GM12878 (cell line): Measurements from ENCODE around the gene DCTN4. TPM values are rescaled to one million over a fixed set of nuclear protein-coding genes. Genes with fewer than 3 reads are reported as not detected.

Experiments used
- ATF7 ChIP-seq: fragments of 450-650 bp; IDR thresholded peaks from 2 replicates; pipeline ENCODE4 v1.6.1; 2016; ENCODE audit warnings: low read depth, mild to moderate bottlenecking
- BCLAF1 ChIP-seq: fragments of 450-650 bp; IDR thresholded peaks from 2 replicates; pipeline ENCODE4 v1.6.1; 2017; ENCODE audit warnings: antibody characterized with exemption, mild to moderate bottlenecking, moderate library complexity
- CHD1 ChIP-seq: IDR thresholded peaks from 2 replicates; pipeline ENCODE4 v1.6.1; 2012; ENCODE audit warnings: low read depth, low read length, improper control_type of control experiment
- CHD2 ChIP-seq: IDR thresholded peaks from 2 replicates; pipeline ENCODE4 v1.6.1; 2011; ENCODE audit warnings: low read depth, low read length, improper control_type of control experiment, borderline replicate concordance
- E2F8 ChIP-seq: fragments of 450-650 bp; IDR thresholded peaks from 2 replicates; pipeline ENCODE4 v1.6.1; 2018; ENCODE audit warnings: mild to moderate bottlenecking, low read depth, moderate library complexity; ENCODE audit not compliant: partially characterized antibody
- FOS ChIP-seq: IDR thresholded peaks from 3 replicates; pipeline ENCODE4 v1.6.1; 2011; ENCODE audit warnings: borderline replicate concordance; ENCODE audit not compliant: insufficient read length; ENCODE audit errors: extremely low read depth
- JUNB ChIP-seq: IDR thresholded peaks from 2 replicates; pipeline ENCODE4 v1.6.1; 2016; ENCODE audit warnings: antibody characterized with exemption, mild to moderate bottlenecking
- MEF2A ChIP-seq: IDR thresholded peaks from 2 replicates; pipeline ENCODE4 v1.6.1; 2011; ENCODE audit warnings: low read depth, mild to moderate bottlenecking, low read length, moderate library complexity; ENCODE audit not compliant: insufficient read depth
- MYC ChIP-seq: IDR thresholded peaks from 2 replicates; pipeline ENCODE4 v1.6.1; 2011; ENCODE audit warnings: mild to moderate bottlenecking, low read length, moderate library complexity, inconsistent platforms; ENCODE audit not compliant: insufficient read depth, insufficient replicate concordance, insufficient read length, severe bottlenecking
- NKRF ChIP-seq: fragments of 450-650 bp; conservative IDR thresholded peaks from 2 replicates; pipeline ENCODE4 v1.6.1; 2017; ENCODE audit warnings: mild to moderate bottlenecking, moderate library complexity
- PBX3 ChIP-seq: IDR thresholded peaks from 2 replicates; pipeline ENCODE4 v1.6.1; 2011; ENCODE audit warnings: mild to moderate bottlenecking, low read depth, low read length, moderate library complexity; ENCODE audit not compliant: insufficient replicate concordance
- RBBP5 ChIP-seq: fragments of 200-600 bp; sonication (generic); conservative IDR thresholded peaks from 2 replicates; pipeline ENCODE4 v1.6.1; 2016
- RELB ChIP-seq: fragments of 450-650 bp; IDR thresholded peaks from 2 replicates; pipeline ENCODE4 v1.6.1; 2017; ENCODE audit warnings: low read depth, mild to moderate bottlenecking, moderate library complexity
- SP1 ChIP-seq: IDR thresholded peaks from one replicate; pipeline ENCODE4 v1.6.1; 2011; ENCODE audit warnings: low read depth, low read length
- SPI1 ChIP-seq: IDR thresholded peaks from 2 replicates; pipeline ENCODE4 v1.6.1; 2011; ENCODE audit warnings: low read depth, mild to moderate bottlenecking, low read length, moderate library complexity, borderline replicate concordance; ENCODE audit not compliant: insufficient read depth
- SRF ChIP-seq, 2 experiments: IDR thresholded peaks; 2 replicates each; pipeline ENCODE4 v1.6.1; 2011; ENCODE audit warnings: low read depth in 2 of 2, low read length in 2 of 2, mild to moderate bottlenecking in 1 of 2, moderate library complexity in 1 of 2
- WRNIP1 ChIP-seq: IDR thresholded peaks from 2 replicates; pipeline ENCODE4 v1.6.1; 2011; ENCODE audit warnings: low read depth, low read length, improper control_type of control experiment, borderline replicate concordance
- ZNF207 ChIP-seq: fragments of 450-650 bp; IDR thresholded peaks from 2 replicates; pipeline ENCODE4 v1.6.1; 2014; ENCODE audit warnings: antibody characterized with exemption, mild to moderate bottlenecking, borderline replicate concordance
- polyA plus RNA-seq, 11 experiments: library from polyadenylated mRNA; depleted of rRNA in 4 of 11; unstranded in 6 of 11; stranded (reverse) in 5 of 11; fragments of >200 nt; fragmentation: Nextera tagmentation in 4 of 11; fragmentation: Illumina TruSeq in 1 of 11; extraction: Ambion mirVana in 4 of 11; extraction: Trizol in 1 of 11; gene quantifications; 1 replicate in 1 of 11; 2 replicates in 10 of 11; pipeline versions ENCODE4 v1.2.1 to v1.2.3, GENCODE V29; 2011 to 2016; ENCODE audit warnings: inconsistent platforms in 2 of 11, missing spikeins in 2 of 11, low read depth in 1 of 11
- total RNA-seq, 4 experiments: library from RNA; depleted of rRNA in 3 of 4; stranded (reverse); fragments of >200 nt in 3 of 4; fragmentation: Illumina TruSeq in 1 of 4; extraction: Trizol in 1 of 4; gene quantifications; 2 replicates each; pipeline versions ENCODE4 v1.2.1 to v1.2.3, GENCODE V29; 2013 to 2021

Gene DCTN4
- total and polyA plus RNA-seq, 10 of the 15 experiments (the other 5 are each of a cell fraction or from before 2014, with no cell fraction given), result 7.6 to 27.8 (median 18.0) TPM

- TF ChIP-seq RELB (0 out of 2 replicates have a peak, but pooled peaks have one; percentile 31), JUNB (no peak), CHD1 (no peak), WRNIP1 (no peak), RBBP5 (no peak), PBX3 (no peak), ATF7 (no peak), BCLAF1 (no peak), SP1 (no peak), SRF (IDR thresholded peaks at IDR 0.05; ENCODE audit: low read depth in 2 of 2, low read length in 2 of 2) (peak in 1 of 2 experiments; percentile 46; a peak in 1 of 4 replicates), E2F8 (no peak), CHD2 (no peak), NKRF (no peak), FOS (no peak), MYC (no peak), MEF2A (no peak), SPI1 (no peak), ZNF207 (no peak)
Measured at GRCh38 chr5:150778517-150779396, 19.9 kb upstream of the DCTN4 start, which contains the start of gene SMIM3 (continued).
